ENCODE results near the gene PHLDB3. TPM values are rescaled to one million over a fixed set of nuclear protein-coding genes. Genes with fewer than 3 reads are reported as not detected.

Gene PHLDB3
- polyA plus RNA-seq (2013, experiment 1 of 2) = 2.3 TPM
- 2.3 TPM for polyA plus RNA-seq (2013, experiment 2 of 2)

GRCh38 chr19:43504426-43505185, at the start of gene PHLDB3:
PHLDB3 (minus strand) TSS chr19:43504746; CDS start chr19:43504118, 628 bp downstream.
- DNase-seq = peak; percentile 36
- H3K4me2 ChIP-seq (ENCODE audit: low read length) = peak within 1 kb of the TSS; percentile 92

GRCh38 chr19:43553656-43554055, 49.1 kb upstream of the PHLDB3 start:
- DNase-seq = no peak
- no peak overlapping the region for H4K8ac ChIP-seq (ENCODE audit: low read depth, low read length)
- no peak overlapping the region for H2BK15ac ChIP-seq (replicated peaks; ENCODE audit: low read depth)
- H2AK5ac ChIP-seq (ENCODE audit: low read length) = no peak overlapping the region
- H3K4ac ChIP-seq (ENCODE audit: low read depth, low read length) = no peak overlapping the region
- H3K18ac ChIP-seq (ENCODE audit: low read length) = no peak overlapping the region
- no peak overlapping the region for H3K56ac ChIP-seq (ENCODE audit: low read length)
- H4K5ac ChIP-seq (ENCODE audit: low read length) = no peak overlapping the region
- no peaks in the 10 kb centered on the region for H3K4me1 ChIP-seq (ENCODE audit: control insufficient read depth, low read depth, low read length)
- H3K9ac ChIP-seq (ENCODE audit: low read length) = no peak overlapping the region
- H3K36me3 ChIP-seq (ENCODE audit: control insufficient read depth, insufficient read depth, low read length) = peaks cover 6% of the 10 kb centered on the region
- H3K4me2 ChIP-seq (ENCODE audit: low read length) = no peak overlapping the region
- H2BK120ac ChIP-seq (ENCODE audit: low read depth, low read length) = no peak overlapping the region
- no peak overlapping the region for H3K27ac ChIP-seq (ENCODE audit: low read depth, low read length)
- H3K4me3 ChIP-seq (ENCODE audit: low read length) = no peak overlapping the region
- no CpG with 5 or more reads among the region's 4 CpGs for WGBS (ENCODE audit: extremely low coverage, insufficient coverage, low lambda C conversion rate)
- H3K79me2 ChIP-seq (ENCODE audit: control insufficient read depth, insufficient read depth, low read length) = no peaks in the 10 kb centered on the region
- H3K27me3 ChIP-seq (ENCODE audit: insufficient read depth, low read length, poor library complexity) = no peaks in the 10 kb centered on the region
- H3K23ac ChIP-seq (ENCODE audit: low read length) = no peak overlapping the region
- H2BK5ac ChIP-seq (ENCODE audit: low read length) = no peak overlapping the region
- no peaks in the 10 kb centered on the region for H3K79me1 ChIP-seq (ENCODE audit: low read length)

More at GRCh38 chr19:43504426-43505185, at the start of gene PHLDB3:
- Histone ChIP-seq H2BK15ac (replicated peaks; ENCODE audit: low read depth) (no peak within 1 kb of the TSS), H3K4me1 (ENCODE audit: control insufficient read depth, low read depth, low read length) (peaks cover 2% of the 10 kb centered on the region), H2BK5ac (ENCODE audit: low read length) (no peak within 1 kb of the TSS), H3K27ac (ENCODE audit: low read depth, low read length) (no peak within 1 kb of the TSS), H2AK5ac (ENCODE audit: low read length) (no peak within 1 kb of the TSS), H3K79me2 (ENCODE audit: control insufficient read depth, insufficient read depth, low read length) (no peaks in the 10 kb centered on the region), H4K5ac (ENCODE audit: low read length) (no peak within 1 kb of the TSS), H3K79me1 (ENCODE audit: low read length) (no peaks in the 10 kb centered on the region), H3K56ac (ENCODE audit: low read length) (peak within 1 kb of the TSS; percentile 91), H2BK120ac (ENCODE audit: low read depth, low read length) (no peak within 1 kb of the TSS), H3K27me3 (ENCODE audit: insufficient read depth, low read length, poor library complexity) (peaks cover 4% of the 10 kb centered on the region), H3K18ac (ENCODE audit: low read length) (no peak within 1 kb of the TSS), H3K4ac (ENCODE audit: low read depth, low read length) (no peak within 1 kb of the TSS), H3K9ac (ENCODE audit: low read length) (peak within 1 kb of the TSS; percentile 79), H3K23ac (ENCODE audit: low read length) (peak within 1 kb of the TSS; percentile 45), H3K36me3 (ENCODE audit: control insufficient read depth, insufficient read depth, low read length) (no peaks in the 10 kb centered on the region), H4K8ac (ENCODE audit: low read depth, low read length) (peak within 1 kb of the TSS; percentile 43), H3K4me3 (ENCODE audit: low read length) (peak within 1 kb of the TSS; percentile 68)
- WGBS (ENCODE audit: extremely low coverage, insufficient coverage, low lambda C conversion rate) = no CpG with 5 or more reads among the region's 42 CpGs

GRCh38 chr19:43552616-43553015, 48.1 kb upstream of the PHLDB3 start:
- Histone ChIP-seq H2AK5ac (ENCODE audit: low read length) (no peak overlapping the region), H3K79me2 (ENCODE audit: control insufficient read depth, insufficient read depth, low read length) (no peaks in the 10 kb centered on the region), H4K8ac (ENCODE audit: low read depth, low read length) (no peak overlapping the region), H3K27me3 (ENCODE audit: insufficient read depth, low read length, poor library complexity) (no peaks in the 10 kb centered on the region), H3K4ac (ENCODE audit: low read depth, low read length) (no peak overlapping the region), H3K4me1 (ENCODE audit: control insufficient read depth, low read depth, low read length) (no peaks in the 10 kb centered on the region), H3K27ac (ENCODE audit: low read depth, low read length) (no peak overlapping the region), H3K4me3 (ENCODE audit: low read length) (no peak overlapping the region), H3K56ac (ENCODE audit: low read length) (no peak overlapping the region), H3K9ac (ENCODE audit: low read length) (no peak overlapping the region), H3K18ac (ENCODE audit: low read length) (no peak overlapping the region), H3K23ac (ENCODE audit: low read length) (no peak overlapping the region), H2BK15ac (replicated peaks; ENCODE audit: low read depth) (no peak overlapping the region), H2BK5ac (ENCODE audit: low read length) (no peak overlapping the region), H3K4me2 (ENCODE audit: low read length) (no peak overlapping the region), H4K5ac (ENCODE audit: low read length) (no peak overlapping the region), H3K79me1 (ENCODE audit: low read length) (no peaks in the 10 kb centered on the region), H2BK120ac (ENCODE audit: low read depth, low read length) (no peak overlapping the region), H3K36me3 (ENCODE audit: control insufficient read depth, insufficient read depth, low read length) (peaks cover 6% of the 10 kb centered on the region)
- WGBS (ENCODE audit: extremely low coverage, insufficient coverage, low lambda C conversion rate) = no CpG with 5 or more reads among the region's 3 CpGs
- no peak for DNase-seq

GRCh38 chr19:43552198-43552450, 47.6 kb upstream of the PHLDB3 start:
- no peak overlapping the region for H4K8ac ChIP-seq (ENCODE audit: low read depth, low read length)
- H3K4ac ChIP-seq (ENCODE audit: low read depth, low read length) = no peak overlapping the region
- no peaks in the 10 kb centered on the region for H3K4me1 ChIP-seq (ENCODE audit: control insufficient read depth, low read depth, low read length)
- no CpG with 5 or more reads among the region's 3 CpGs for WGBS (ENCODE audit: extremely low coverage, insufficient coverage, low lambda C conversion rate)
- H3K56ac ChIP-seq (ENCODE audit: low read length) = no peak overlapping the region
- H3K79me1 ChIP-seq (ENCODE audit: low read length) = no peaks in the 10 kb centered on the region
- DNase-seq = no peak
- H3K23ac ChIP-seq (ENCODE audit: low read length) = no peak overlapping the region
- H2BK5ac ChIP-seq (ENCODE audit: low read length) = no peak overlapping the region
- H3K4me2 ChIP-seq (ENCODE audit: low read length) = no peak overlapping the region
- H3K18ac ChIP-seq (ENCODE audit: low read length) = no peak overlapping the region
- H4K5ac ChIP-seq (ENCODE audit: low read length) = no peak overlapping the region
- no peaks in the 10 kb centered on the region for H3K27me3 ChIP-seq (ENCODE audit: insufficient read depth, low read length, poor library complexity)
- peaks cover 6% of the 10 kb centered on the region for H3K36me3 ChIP-seq (ENCODE audit: control insufficient read depth, insufficient read depth, low read length)
- H3K79me2 ChIP-seq (ENCODE audit: control insufficient read depth, insufficient read depth, low read length) = no peaks in the 10 kb centered on the region
- H2BK120ac ChIP-seq (ENCODE audit: low read depth, low read length) = no peak overlapping the region
- no peak overlapping the region for H2BK15ac ChIP-seq (replicated peaks; ENCODE audit: low read depth)
- H2AK5ac ChIP-seq (ENCODE audit: low read length) = no peak overlapping the region
- no peak overlapping the region for H3K9ac ChIP-seq (ENCODE audit: low read length)
- no peak overlapping the region for H3K4me3 ChIP-seq (ENCODE audit: low read length)
- H3K27ac ChIP-seq (ENCODE audit: low read depth, low read length) = no peak overlapping the region

- H3K79me1 ChIP-seq (ENCODE audit: low read length) = no peaks in the 10 kb centered on the region
- peaks cover 6% of the 10 kb centered on the region for H3K36me3 ChIP-seq (ENCODE audit: control insufficient read depth, insufficient read depth, low read length)
- H3K27ac ChIP-seq (ENCODE audit: low read depth, low read length) = no peak overlapping the region
- H3K27me3 ChIP-seq (ENCODE audit: insufficient read depth, low read length, poor library complexity) = no peaks in the 10 kb centered on the region
- H4K8ac ChIP-seq (ENCODE audit: low read depth, low read length) = no peak overlapping the region
- H3K56ac ChIP-seq (ENCODE audit: low read length) = no peak overlapping the region
- H2AK5ac ChIP-seq (ENCODE audit: low read length) = no peak overlapping the region
- H3K4me1 ChIP-seq (ENCODE audit: control insufficient read depth, low read depth, low read length) = no peaks in the 10 kb centered on the region
- no peaks in the 10 kb centered on the region for H3K79me2 ChIP-seq (ENCODE audit: control insufficient read depth, insufficient read depth, low read length)
- H3K4me2 ChIP-seq (ENCODE audit: low read length) = no peak overlapping the region
- DNase-seq = no peak
- no peak overlapping the region for H3K4ac ChIP-seq (ENCODE audit: low read depth, low read length)
- H4K5ac ChIP-seq (ENCODE audit: low read length) = no peak overlapping the region
- no CpG with 5 or more reads among the region's 23 CpGs for WGBS (ENCODE audit: extremely low coverage, insufficient coverage, low lambda C conversion rate)
- no peak overlapping the region for H3K9ac ChIP-seq (ENCODE audit: low read length)
- no peak overlapping the region for H2BK15ac ChIP-seq (replicated peaks; ENCODE audit: low read depth)
- H3K23ac ChIP-seq (ENCODE audit: low read length) = no peak overlapping the region
- H2BK120ac ChIP-seq (ENCODE audit: low read depth, low read length) = no peak overlapping the region
- no peak overlapping the region for H3K4me3 ChIP-seq (ENCODE audit: low read length)
- H3K18ac ChIP-seq (ENCODE audit: low read length) = no peak overlapping the region
- H2BK5ac ChIP-seq (ENCODE audit: low read length) = no peak overlapping the region
Observed at GRCh38 chr19:43551399-43552197, 47.1 kb upstream of the PHLDB3 start.

Measured in mesendoderm (in vitro differentiated cells).